ENCODE data around the gene NYAP1. TPM values are rescaled to one million over a fixed set of nuclear protein-coding genes. Genes with fewer than 3 reads are reported as not detected.
A peak's percentile ranks its signal among the peaks of the same experiment; 100 is the strongest.
"Not testable (repeated sequence)": the region's sequence is repeated elsewhere in the genome, so short reads cannot be mapped to it uniquely, and the experiment has no call there.

NYAP1 gene
- 0.24 TPM for total RNA-seq
- polyA plus RNA-seq: 0.66 TPM
- long read RNA-seq, donor 1: 0 reads
- long read RNA-seq, donor 2: 0 reads
- long read RNA-seq, donor 3: 0 reads
- long read RNA-seq, donor 4, partial matches to known transcripts: 0 of 1 reads
- long read RNA-seq, donor 4, other reads (novel, unspliced or antisense): 0 of 1 reads
- long read RNA-seq, donor 5: 0 reads
- long read RNA-seq, donor 6: 0 reads
- long read RNA-seq, donor 7: 0 reads
- long read RNA-seq, donor 8: 0 reads
- long read RNA-seq, donor 9: 0 reads
- long read RNA-seq, donor 10: 0 reads

- Histone ChIP-seq H3K27me3 (ENCODE audit: control insufficient read depth in 2 of 2, insufficient read depth in 1 of 2, low read length in 1 of 2) (peaks cover 0 to 12% of the 10 kb centered on the region in 2 donors), H3K9me3 (ENCODE audit: control insufficient read depth in 2 of 2, insufficient read depth in 1 of 2, low read length in 1 of 2) (no peaks in the 10 kb centered on the region), H3K4me3 (ENCODE audit: low read length in 2 of 2) (peak within 1 kb of the TSS; percentile 25 to 71), H3K27ac (ENCODE audit: low read depth in 1 of 2, low read length in 1 of 2) (no peak within 1 kb of the TSS), H3K36me3 (ENCODE audit: control insufficient read depth in 2 of 2, insufficient read depth in 2 of 2, low read length in 1 of 2) (no peaks in the 10 kb centered on the region), H3K4me1 (ENCODE audit: control insufficient read depth in 2 of 2, insufficient read depth in 2 of 2, low read length in 2 of 2) (peaks cover 10 to 21% of the 10 kb centered on the region in 2 donors)
- peak in 4 of 9 donors; percentile 48 to 80 (median 68) for DNase-seq (ENCODE audit: low read depth in 6 of 9, low spot score in 9 of 9)
- WGBS: 28% methylated on average over 45 of the region's 45 CpGs
Observed at GRCh38 chr7:100483722-100484672, at the start of gene NYAP1. Gene NYAP1 (plus strand): TSS chr7:100483927. CDS start chr7:100485312, 1,385 bp downstream.

GRCh38 chr7:100434297-100435144 lies 49.2 kb upstream of the NYAP1 start:
- DNase-seq (ENCODE audit: low read depth in 6 of 9, low spot score in 9 of 9): peak in 1 of 9 donors; percentile 29
- Histone ChIP-seq H3K27ac (ENCODE audit: low read depth in 1 of 2, low read length in 1 of 2) (peak overlapping the region in 1 of 2 donors; percentile 88), H3K4me1 (ENCODE audit: control insufficient read depth in 2 of 2, insufficient read depth in 2 of 2, low read length in 2 of 2) (peaks cover 34 to 60% of the 10 kb centered on the region in 2 donors), H3K4me3 (ENCODE audit: low read length in 2 of 2) (peak overlapping the region; percentile 89 to 98), H3K9me3 (ENCODE audit: control insufficient read depth in 2 of 2, insufficient read depth in 1 of 2, low read length in 1 of 2) (peaks cover 0 to 3% of the 10 kb centered on the region in 2 donors), H3K36me3 (ENCODE audit: control insufficient read depth in 2 of 2, insufficient read depth in 2 of 2, low read length in 1 of 2) (peaks cover 34 to 45% of the 10 kb centered on the region in 2 donors), H3K27me3 (ENCODE audit: control insufficient read depth in 2 of 2, insufficient read depth in 1 of 2, low read length in 1 of 2) (no peaks in the 10 kb centered on the region)
- WGBS: 92% methylated on average over 22 of the region's 22 CpGs

GRCh38 chr7:100435401-100436304 lies 48.1 kb upstream of the NYAP1 start:
- peaks cover 0 to 3% of the 10 kb centered on the region in 2 donors for H3K9me3 ChIP-seq (ENCODE audit: control insufficient read depth in 2 of 2, insufficient read depth in 1 of 2, low read length in 1 of 2)
- peak overlapping the region; percentile 91 to 97 for H3K27ac ChIP-seq (ENCODE audit: low read depth in 1 of 2, low read length in 1 of 2)
- peaks cover 34 to 45% of the 10 kb centered on the region in 2 donors for H3K36me3 ChIP-seq (ENCODE audit: control insufficient read depth in 2 of 2, insufficient read depth in 2 of 2, low read length in 1 of 2)
- DNase-seq (ENCODE audit: low read depth in 6 of 9, low spot score in 9 of 9): peak in 1 of 9 donors; percentile 73
- H3K4me3 ChIP-seq (ENCODE audit: low read length in 2 of 2): peak overlapping the region; percentile 89 to 98
- peaks cover 32 to 55% of the 10 kb centered on the region in 2 donors for H3K4me1 ChIP-seq (ENCODE audit: control insufficient read depth in 2 of 2, insufficient read depth in 2 of 2, low read length in 2 of 2)
- 2% methylated on average over 81 of the region's 81 CpGs for WGBS
- no peaks in the 10 kb centered on the region for H3K27me3 ChIP-seq (ENCODE audit: control insufficient read depth in 2 of 2, insufficient read depth in 1 of 2, low read length in 1 of 2)

- WGBS: 95% methylated on average over 28 of the region's 28 CpGs
- Histone ChIP-seq H3K9me3 (ENCODE audit: control insufficient read depth in 2 of 2, insufficient read depth in 1 of 2, low read length in 1 of 2) (peaks cover 0 to 3% of the 10 kb centered on the region in 2 donors), H3K36me3 (ENCODE audit: control insufficient read depth in 2 of 2, insufficient read depth in 2 of 2, low read length in 1 of 2) (peaks cover 20 to 30% of the 10 kb centered on the region in 2 donors), H3K27ac (ENCODE audit: low read depth in 1 of 2, low read length in 1 of 2) (peak overlapping the region in 1 of 2 donors; percentile 10), H3K27me3 (ENCODE audit: control insufficient read depth in 2 of 2, insufficient read depth in 1 of 2, low read length in 1 of 2) (no peaks in the 10 kb centered on the region), H3K4me1 (ENCODE audit: control insufficient read depth in 2 of 2, insufficient read depth in 2 of 2, low read length in 2 of 2) (peaks cover 18 to 38% of the 10 kb centered on the region in 2 donors), H3K4me3 (ENCODE audit: low read length in 2 of 2) (no peak overlapping the region)
- DNase-seq (ENCODE audit: low read depth in 6 of 9, low spot score in 9 of 9): no peak
Observed at GRCh38 chr7:100437150-100438100, 46.3 kb upstream of the NYAP1 start.

- H3K9me3 ChIP-seq (ENCODE audit: control insufficient read depth in 2 of 2, insufficient read depth in 1 of 2, low read length in 1 of 2): peaks cover 0 to 3% of the 10 kb centered on the region in 2 donors
- H3K27me3 ChIP-seq (ENCODE audit: control insufficient read depth in 2 of 2, insufficient read depth in 1 of 2, low read length in 1 of 2): no peaks in the 10 kb centered on the region
- peaks cover 14 to 22% of the 10 kb centered on the region in 2 donors for H3K36me3 ChIP-seq (ENCODE audit: control insufficient read depth in 2 of 2, insufficient read depth in 2 of 2, low read length in 1 of 2)
- H3K4me3 ChIP-seq (ENCODE audit: low read length in 2 of 2): no peak overlapping the region
- peak overlapping the region in 1 of 2 donors; percentile 10 for H3K27ac ChIP-seq (ENCODE audit: low read depth in 1 of 2, low read length in 1 of 2)
- DNase-seq (ENCODE audit: low read depth in 6 of 9, low spot score in 9 of 9): no peak
- H3K4me1 ChIP-seq (ENCODE audit: control insufficient read depth in 2 of 2, insufficient read depth in 2 of 2, low read length in 2 of 2): peaks cover 17 to 30% of the 10 kb centered on the region in 2 donors
- WGBS: 80% methylated on average over 2 of the region's 2 CpGs
Observed at GRCh38 chr7:100438172-100438571, 45.6 kb upstream of the NYAP1 start.

GRCh38 chr7:100438731-100439130 lies 45.0 kb upstream of the NYAP1 start:
- Histone ChIP-seq H3K4me1 (ENCODE audit: control insufficient read depth in 2 of 2, insufficient read depth in 2 of 2, low read length in 2 of 2) (peaks cover 14 to 25% of the 10 kb centered on the region in 2 donors), H3K36me3 (ENCODE audit: control insufficient read depth in 2 of 2, insufficient read depth in 2 of 2, low read length in 1 of 2) (peaks cover 9 to 17% of the 10 kb centered on the region in 2 donors)
- H3K4me3 ChIP-seq (ENCODE audit: low read length in 2 of 2); H3K27me3 ChIP-seq (ENCODE audit: control insufficient read depth in 2 of 2, insufficient read depth in 1 of 2, low read length in 1 of 2); H3K27ac ChIP-seq (ENCODE audit: low read depth in 1 of 2, low read length in 1 of 2); H3K9me3 ChIP-seq (ENCODE audit: control insufficient read depth in 2 of 2, insufficient read depth in 1 of 2, low read length in 1 of 2); DNase-seq (ENCODE audit: low read depth in 6 of 9, low spot score in 9 of 9): not testable (repeated sequence)
- whole genome bisulfite sequencing: 98% methylated on average over 8 of the region's 8 CpGs

- not testable (repeated sequence) for H3K27ac ChIP-seq (ENCODE audit: low read depth in 1 of 2, low read length in 1 of 2); H3K9me3 ChIP-seq (ENCODE audit: control insufficient read depth in 2 of 2, insufficient read depth in 1 of 2, low read length in 1 of 2); DNase-seq (ENCODE audit: low read depth in 6 of 9, low spot score in 9 of 9); H3K27me3 ChIP-seq (ENCODE audit: control insufficient read depth in 2 of 2, insufficient read depth in 1 of 2, low read length in 1 of 2); H3K4me3 ChIP-seq (ENCODE audit: low read length in 2 of 2)
- 96% methylated on average over 7 of the region's 7 CpGs for WGBS
- peaks cover 5 to 12% of the 10 kb centered on the region in 2 donors for H3K36me3 ChIP-seq (ENCODE audit: control insufficient read depth in 2 of 2, insufficient read depth in 2 of 2, low read length in 1 of 2)
- peaks cover 9 to 21% of the 10 kb centered on the region in 2 donors for H3K4me1 ChIP-seq (ENCODE audit: control insufficient read depth in 2 of 2, insufficient read depth in 2 of 2, low read length in 2 of 2)
Observed at GRCh38 chr7:100439244-100439643, 44.5 kb upstream of the NYAP1 start.

Data from thymus (tissue), 14 donors.